ENCODE measurements around the gene RPS23.

RPS23 gene

GRCh38 chr5:82285206-82285605, 7.1 kb upstream of the RPS23 start:
- ChIA-PET CTCF (no interaction called here), POLR2A (no interaction called here)
- TF ChIP-seq FOXK2 (IDR thresholded peaks at IDR 0.05) (no peak), FOXA1 (IDR thresholded peaks at IDR 0.05) (no peak), TARDBP (IDR thresholded peaks at IDR 0.05) (no peak), BHLHE40 (IDR thresholded peaks at IDR 0.05; ENCODE audit: borderline replicate concordance) (no peak), SUZ12 (IDR thresholded peaks at IDR 0.05) (no peak), PKNOX1 (IDR thresholded peaks at IDR 0.05) (no peak), ARNT (IDR thresholded peaks at IDR 0.05) (no peak), ZNF384 (IDR thresholded peaks at IDR 0.05) (no peak), HDGF (IDR thresholded peaks at IDR 0.05; ENCODE audit: borderline replicate concordance) (no peak), LEF1 (IDR thresholded peaks at IDR 0.05; ENCODE audit: borderline replicate concordance) (no peak), CTBP1 (IDR thresholded peaks at IDR 0.05; ENCODE audit: borderline replicate concordance) (no peak), SP1 (IDR thresholded peaks at IDR 0.05) (no peak), L3MBTL2 (conservative IDR thresholded peaks at IDR 0.05) (no peak), ELF4 (IDR thresholded peaks at IDR 0.05) (no peak), NFRKB (IDR thresholded peaks at IDR 0.05) (no peak)
- no peak for DNase-seq (ENCODE audit: extremely low spot score)

GRCh38 chr5:82283893-82284292, 5.7 kb upstream of the RPS23 start:
- TF ChIP-seq ARNT (IDR thresholded peaks at IDR 0.05) (no peak), CTBP1 (IDR thresholded peaks at IDR 0.05; ENCODE audit: borderline replicate concordance) (no peak), FOXA1 (IDR thresholded peaks at IDR 0.05) (no peak), ZNF384 (IDR thresholded peaks at IDR 0.05) (no peak), TARDBP (IDR thresholded peaks at IDR 0.05) (no peak), SP1 (IDR thresholded peaks at IDR 0.05) (no peak), LEF1 (IDR thresholded peaks at IDR 0.05; ENCODE audit: borderline replicate concordance) (no peak), FOXK2 (IDR thresholded peaks at IDR 0.05) (no peak), BHLHE40 (IDR thresholded peaks at IDR 0.05; ENCODE audit: borderline replicate concordance) (no peak), PKNOX1 (IDR thresholded peaks at IDR 0.05) (no peak), ELF4 (IDR thresholded peaks at IDR 0.05) (no peak), HDGF (IDR thresholded peaks at IDR 0.05; ENCODE audit: borderline replicate concordance) (no peak), SUZ12 (IDR thresholded peaks at IDR 0.05) (no peak), L3MBTL2 (conservative IDR thresholded peaks at IDR 0.05) (no peak), FOXM1 (IDR thresholded peaks at IDR 0.05; ENCODE audit: borderline replicate concordance) (no peak), NFRKB (IDR thresholded peaks at IDR 0.05) (no peak)
- POLR2A ChIA-PET = interaction anchor here (0.6 kb wide), 1 partner anchor 53 kb away, joined by 3 read pairs; no protein-coding TSS in a partner anchor

GRCh38 chr5:82278711-82279370, 687 bp upstream of the RPS23 start:
- CTCF ChIA-PET = no interaction called here
- TF ChIP-seq L3MBTL2 (conservative IDR thresholded peaks at IDR 0.05) (peak; percentile 51), TARDBP (IDR thresholded peaks at IDR 0.05) (no peak)
- DNase-seq (ENCODE audit: extremely low spot score) = no peak
- POLR2A ChIA-PET = interaction anchor here (0.6 to 2.5 kb wide), 19 partner anchors 9 to 1262 kb away, joined by 3 to 26 read pairs (median 4); partner anchors contain the start of gene ZCCHC9

More at GRCh38 chr5:82283893-82284292, 5.7 kb upstream of the RPS23 start:
- DNase-seq (ENCODE audit: extremely low spot score) = no peak
- CTCF ChIA-PET = no interaction called here

DNA sequence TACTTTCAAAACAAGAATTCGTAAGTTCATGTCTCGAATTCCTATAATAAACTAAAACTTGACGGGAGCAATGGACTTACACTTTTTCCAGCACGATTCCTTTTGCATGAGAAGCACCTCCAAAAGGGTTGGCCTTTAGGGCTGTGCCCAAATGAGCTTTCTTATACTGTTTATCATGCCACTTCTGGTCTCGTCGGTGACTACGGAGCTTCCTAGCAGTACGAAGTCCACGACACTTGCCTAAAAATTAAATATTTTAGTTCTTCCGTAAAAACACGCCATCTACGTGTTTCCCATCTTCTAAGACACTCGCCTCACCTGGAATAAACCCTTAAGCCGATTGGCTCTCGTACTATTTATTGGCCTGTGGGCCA, 554 bp downstream of the RPS23 start:
- no peak for TF ChIP-seq LEF1 (IDR thresholded peaks at IDR 0.05; ENCODE audit: borderline replicate concordance)
- no peak for TF ChIP-seq TARDBP (IDR thresholded peaks at IDR 0.05)
- TF ChIP-seq L3MBTL2 (conservative IDR thresholded peaks at IDR 0.05) = no peak
- no peak for TF ChIP-seq ZNF384 (IDR thresholded peaks at IDR 0.05)
- no peak for TF ChIP-seq CTBP1 (IDR thresholded peaks at IDR 0.05; ENCODE audit: borderline replicate concordance)
- TF ChIP-seq FOXM1 (IDR thresholded peaks at IDR 0.05; ENCODE audit: borderline replicate concordance) = no peak
- no peak for TF ChIP-seq FOXA1 (IDR thresholded peaks at IDR 0.05)
- no peak for TF ChIP-seq ELF4 (IDR thresholded peaks at IDR 0.05)
- no peak for TF ChIP-seq HDGF (IDR thresholded peaks at IDR 0.05; ENCODE audit: borderline replicate concordance)
- no peak for TF ChIP-seq SUZ12 (IDR thresholded peaks at IDR 0.05)
- ChIA-PET CTCF (no interaction called here), POLR2A (interaction anchor here (1.0 to 2.4 kb wide), 14 partner anchors 8 to 1263 kb away, joined by 3 to 15 read pairs (median 4); no protein-coding TSS in a partner anchor)
- DNase-seq (ENCODE audit: extremely low spot score) = no peak

DNA sequence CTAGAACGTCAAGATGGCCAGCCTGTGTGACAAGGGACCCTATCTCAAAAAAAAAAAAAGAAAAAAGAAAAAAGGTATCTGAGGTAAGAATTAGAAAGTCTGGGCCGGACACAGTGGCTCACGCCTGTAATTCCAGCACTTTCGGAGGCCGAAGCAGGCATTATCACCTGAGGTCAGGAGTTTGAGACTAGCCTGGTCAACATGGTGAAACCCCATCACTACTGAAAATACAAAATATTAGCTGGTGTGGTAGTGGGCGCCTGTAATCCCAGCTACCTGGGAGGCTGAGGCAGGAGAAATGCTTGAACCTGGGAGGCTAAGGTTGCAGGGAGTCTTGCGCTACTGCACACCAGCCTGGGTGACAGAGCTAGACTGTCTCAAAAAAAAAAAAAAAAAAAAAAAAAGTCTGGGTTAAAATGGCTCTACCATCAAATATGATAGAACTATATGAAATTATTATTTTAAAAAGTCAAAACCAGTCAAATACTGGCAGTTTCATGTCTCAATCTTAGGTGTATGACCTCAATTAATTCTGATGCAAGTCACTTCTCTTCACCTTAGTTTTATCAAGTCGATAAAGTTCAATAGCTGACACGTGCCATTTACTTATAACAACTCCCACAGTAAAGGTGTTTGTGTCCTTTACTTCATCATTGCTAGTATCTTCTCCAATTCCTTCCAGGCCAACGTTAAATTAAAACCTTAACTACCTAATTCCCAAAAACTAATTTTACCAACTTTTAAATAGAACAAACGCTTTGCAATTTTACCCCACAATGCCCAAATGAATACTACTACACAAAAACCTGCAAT, 1.1 kb downstream of the RPS23 start:
- DNase-seq (ENCODE audit: extremely low spot score) = no peak
- TF ChIP-seq TARDBP (IDR thresholded peaks at IDR 0.05) (no peak), BHLHE40 (IDR thresholded peaks at IDR 0.05; ENCODE audit: borderline replicate concordance) (no peak), L3MBTL2 (conservative IDR thresholded peaks at IDR 0.05) (no peak), SUZ12 (IDR thresholded peaks at IDR 0.05) (no peak), FOXK2 (IDR thresholded peaks at IDR 0.05) (no peak)
- POLR2A ChIA-PET = interaction anchor here (1.0 to 2.3 kb wide), 7 partner anchors 8 to 977 kb away, joined by 3 to 10 read pairs (median 5); no protein-coding TSS in a partner anchor
- CTCF ChIA-PET = no interaction called here

DNA sequence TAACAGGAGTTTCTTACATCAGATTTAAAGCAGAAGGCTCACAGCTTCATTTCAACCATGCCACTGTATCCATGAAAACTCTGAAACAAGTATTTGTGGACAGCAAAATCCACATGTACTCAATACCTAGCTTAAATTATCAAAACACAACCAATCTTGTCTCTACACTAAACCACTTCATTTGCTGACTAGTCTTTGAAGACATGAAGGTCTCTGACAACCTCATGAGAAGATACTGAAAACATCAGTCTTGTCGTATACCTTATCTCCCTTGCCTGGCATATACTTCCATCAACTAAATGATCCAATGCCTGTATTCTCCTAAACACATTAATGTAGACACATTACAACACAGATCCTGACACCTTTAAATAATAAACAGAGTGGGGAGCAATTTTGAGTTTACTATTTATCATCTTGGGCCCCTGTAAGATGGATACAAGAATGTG, 2.9 kb downstream of the RPS23 start:
- no peak for DNase-seq (ENCODE audit: extremely low spot score)
- ChIA-PET CTCF (no interaction called here), POLR2A (interaction anchor here (1.2 to 2.4 kb wide), 2 partner anchors 10 to 65 kb away, joined by 3 to 10 read pairs; no protein-coding TSS in a partner anchor)
- TF ChIP-seq FOXM1 (IDR thresholded peaks at IDR 0.05; ENCODE audit: borderline replicate concordance) (no peak), L3MBTL2 (conservative IDR thresholded peaks at IDR 0.05) (no peak), SUZ12 (IDR thresholded peaks at IDR 0.05) (no peak), PKNOX1 (IDR thresholded peaks at IDR 0.05) (no peak), ELF4 (IDR thresholded peaks at IDR 0.05) (no peak), NFRKB (IDR thresholded peaks at IDR 0.05) (no peak), ZNF384 (IDR thresholded peaks at IDR 0.05) (no peak), FOXA1 (IDR thresholded peaks at IDR 0.05) (no peak), HDGF (IDR thresholded peaks at IDR 0.05; ENCODE audit: borderline replicate concordance) (no peak), LEF1 (IDR thresholded peaks at IDR 0.05; ENCODE audit: borderline replicate concordance) (no peak), ARNT (IDR thresholded peaks at IDR 0.05) (no peak), TARDBP (IDR thresholded peaks at IDR 0.05) (no peak), BHLHE40 (IDR thresholded peaks at IDR 0.05; ENCODE audit: borderline replicate concordance) (no peak), FOXK2 (IDR thresholded peaks at IDR 0.05) (no peak)

Data from HEK293T (cell line).